IMR-90 (cell line): ENCODE data around the gene RYR2. TPM values are rescaled to one million over a fixed set of nuclear protein-coding genes. Genes with fewer than 3 reads are reported as not detected.

Source experiments
- ATAC-seq: fragments of 200-7000 bp; cut with Tn5 transposase; 2 replicates; pipeline ENCODE4 v1.9.1; 2020; ENCODE audit warnings: low read depth, mild to moderate bottlenecking, moderate library complexity
- BruUV-seq: library from RNA; stranded (reverse); fragments of 400-500 nt; replicated peaks from 2 replicates; lab custom pipeline; 2021; lab: Mats Ljungman, UMichigan
- CTCF ChIA-PET: fragments of 300-600 bp; formaldehyde crosslinking; extraction: SDS; loops from one replicate; lab custom pipeline; 2021; ENCODE audit warnings: antibody characterized with exemption; lab: Yijun Ruan, JAX
- POLR2A ChIA-PET: fragments of 300-600 bp; sonication (Branson Sonifier 250); formaldehyde crosslinking; loops from one replicate; lab custom pipeline; 2022; ENCODE audit warnings: antibody characterized with exemption; ENCODE audit not compliant: unreplicated experiment; lab: Charles Lee
- DNase-seq: peaks from one replicate; pipeline ENCODE4 v3.0.0; 2013
- H2AFZ ChIP-seq: replicated peaks from 2 replicates; pipeline ENCODE3; 2013; ENCODE audit warnings: low read length, mild to moderate bottlenecking; ENCODE audit not compliant: poor library complexity
- H2AK5ac ChIP-seq: 2 replicates; pipeline ENCODE4 v1.6.1; 2013; ENCODE audit warnings: low read depth, low read length, inconsistent platforms
- H2AK9ac ChIP-seq: replicated peaks from 2 replicates; pipeline ENCODE3; 2013; ENCODE audit warnings: mild to moderate bottlenecking, low read depth, low read length, moderate library complexity; ENCODE audit not compliant: poor library complexity
- H2BK120ac ChIP-seq: 2 replicates; pipeline ENCODE4 v1.6.1; 2013; ENCODE audit warnings: low read depth, low read length, inconsistent platforms
- H2BK15ac ChIP-seq: 3 replicates; pipeline ENCODE4 v1.6.1; 2013; ENCODE audit warnings: low read depth, low read length, inconsistent platforms
- H2BK20ac ChIP-seq: 2 replicates; pipeline ENCODE4 v1.6.1; 2013; ENCODE audit warnings: low read depth, mild to moderate bottlenecking, inconsistent platforms, low read length, moderate library complexity
- H2BK5ac ChIP-seq: 2 replicates; pipeline ENCODE4 v1.6.1; 2013; ENCODE audit warnings: mild to moderate bottlenecking, low read depth, low read length, inconsistent platforms; ENCODE audit not compliant: poor library complexity, severe bottlenecking
- H3K14ac ChIP-seq: replicated peaks from 2 replicates; pipeline ENCODE4 v1.6.1; 2013; ENCODE audit warnings: low read depth, low read length, inconsistent platforms
- H3K18ac ChIP-seq: 2 replicates; pipeline ENCODE4 v1.6.1; 2013; ENCODE audit warnings: low read depth, low read length, control low read depth
- H3K23ac ChIP-seq: 2 replicates; pipeline ENCODE4 v1.6.1; 2013; ENCODE audit warnings: low read depth, low read length, inconsistent platforms
- H3K27ac ChIP-seq: 2 replicates; pipeline ENCODE4 v1.5.1; 2013; ENCODE audit warnings: mild to moderate bottlenecking, control low read depth, low read length; ENCODE audit not compliant: insufficient read depth
- H3K27me3 ChIP-seq: 2 replicates; pipeline ENCODE4 v1.6.1; 2013; ENCODE audit warnings: low read length; ENCODE audit not compliant: control insufficient read depth, insufficient read depth
- H3K36me3 ChIP-seq: 2 replicates; pipeline ENCODE4 v1.6.1; 2013; ENCODE audit warnings: low read length, mixed read lengths; ENCODE audit not compliant: control insufficient read depth, insufficient read depth
- H3K4ac ChIP-seq: 2 replicates; pipeline ENCODE4 v1.6.1; 2013; ENCODE audit warnings: low read depth, low read length, inconsistent platforms
- H3K4me1 ChIP-seq: 2 replicates; pipeline ENCODE4 v1.6.1; 2013; ENCODE audit warnings: low read length, mixed read lengths; ENCODE audit not compliant: control insufficient read depth, insufficient read depth
- H3K4me2 ChIP-seq: 2 replicates; pipeline ENCODE4 v1.6.1; 2013; ENCODE audit warnings: low read depth, mild to moderate bottlenecking, control low read depth, low read length, moderate library complexity
- H3K4me3 ChIP-seq: 2 replicates; pipeline ENCODE4 v1.5.1; 2013; ENCODE audit warnings: low read depth, mild to moderate bottlenecking, control low read depth, low read length, moderate library complexity; ENCODE audit not compliant: insufficient read depth
- H3K56ac ChIP-seq: 2 replicates; pipeline ENCODE4 v1.6.1; 2013; ENCODE audit warnings: low read length, inconsistent platforms; ENCODE audit not compliant: insufficient read depth; ENCODE audit errors: extremely low read depth
- H3K79me1 ChIP-seq, 2 experiments: 2 replicates each; pipeline ENCODE4 v1.6.1; 2013; ENCODE audit warnings: low read length in 2 of 2, inconsistent platforms in 1 of 2, low read depth in 1 of 2
- H3K9ac ChIP-seq: 2 replicates; pipeline ENCODE4 v1.6.1; 2013; ENCODE audit warnings: low read depth, low read length, control low read depth
- H3K9me1 ChIP-seq: 2 replicates; pipeline ENCODE4 v1.6.1; 2013; ENCODE audit warnings: low read length, inconsistent platforms; ENCODE audit not compliant: insufficient read depth
- H3K9me3 ChIP-seq: 2 replicates; pipeline ENCODE4 v1.6.1; 2013; ENCODE audit warnings: low read length; ENCODE audit not compliant: control insufficient read depth, insufficient read depth
- H4K20me1 ChIP-seq: 2 replicates; pipeline ENCODE4 v1.6.1; 2013; ENCODE audit warnings: low read length, inconsistent platforms; ENCODE audit not compliant: insufficient read depth
- H4K5ac ChIP-seq: 2 replicates; pipeline ENCODE4 v1.6.1; 2013; ENCODE audit warnings: mild to moderate bottlenecking, low read depth, low read length, control low read depth
- H4K8ac ChIP-seq, 2 experiments: 2 replicates each; pipeline ENCODE4 v1.6.1; 2013; ENCODE audit warnings: low read depth in 2 of 2, low read length in 2 of 2, control low read depth in 1 of 2, inconsistent platforms in 1 of 2
- H4K91ac ChIP-seq: 2 replicates; pipeline ENCODE4 v1.6.1; 2013; ENCODE audit warnings: low read depth, low read length, inconsistent platforms; ENCODE audit not compliant: insufficient read depth
- RCOR1 ChIP-seq: IDR thresholded peaks from 2 replicates; pipeline ENCODE4 v1.6.1; 2012; ENCODE audit warnings: mild to moderate bottlenecking, low read length, improper control_type of control experiment; ENCODE audit not compliant: insufficient replicate concordance
- SMC3 ChIP-seq: fragments of 150-350 bp; IDR thresholded peaks from 2 replicates; pipeline ENCODE4 v1.6.1; 2016; ENCODE audit warnings: low read depth, mild to moderate bottlenecking, antibody characterized with exemption, low read length, moderate library complexity
- WGBS, 2 experiments: methylation state at CpG; one replicate each; pipeline versions ENCODE4 v1.1.5 to v1.1.7; 2013; ENCODE audit warnings: missing lambda C conversion rate in 2 of 2; ENCODE audit not compliant: insufficient read length in 1 of 2; ENCODE audit errors: extremely low coverage in 2 of 2; 5-methylcytosine and 5-hydroxymethylcytosine counted together
- dilution Hi-C: fragments of 300-500 bp; cut with HindIII; formaldehyde crosslinking; loops from one replicate; pipeline ENCODE4 v1.14.3; 2018; ENCODE audit warnings: low sequenced_read_pairs; ENCODE audit not compliant: unreplicated experiment
- in situ Hi-C: fragments of 300-500 bp; cut with MboI; formaldehyde crosslinking; loops from 3 replicates; pipeline ENCODE4 v1.14.3; 2019; ENCODE audit warnings: low sequenced_read_pairs, inconsistent platforms, mixed read lengths
- intact Hi-C: fragments of 100-400 bp; cut with micrococcal nuclease; formaldehyde crosslinking; loops from 2 replicates; pipeline ENCODE4 v1.10.0; 2022
- polyA plus RNA-seq, 3 experiments: library from polyadenylated mRNA; depleted of rRNA; stranded (reverse); fragments of >200 nt; gene quantifications; 2 replicates each; pipeline ENCODE4 v1.2.3, GENCODE V29; 2012; ENCODE audit warnings: low replicate concordance in 1 of 3
- total RNA-seq: library from RNA; depleted of rRNA; stranded (reverse); fragments of >200 nt; gene quantifications from 2 replicates; pipeline ENCODE4 v1.2.3, GENCODE V29; 2012

The RYR2 gene
- total and polyA plus RNA-seq, 2 of the 4 experiments (the other 2 are of a cell fraction): not detected

- H3K4me3 ChIP-seq: no peak overlapping the region
- H3K4me2 ChIP-seq: no peak overlapping the region
- POLR2A ChIA-PET: interaction anchor here (0.6 kb wide), 1 partner anchor 15 kb away, joined by 25 read pairs; no protein-coding TSS in a partner anchor
- no peak overlapping the region for H2AK5ac ChIP-seq
- no peak overlapping the region for H3K4ac ChIP-seq
- TF ChIP-seq SMC3: no peak
- TF ChIP-seq RCOR1: no peak
- no peak overlapping the region for H2AFZ ChIP-seq
- H4K20me1 ChIP-seq: no peaks in the 10 kb centered on the region
- WGBS, 2 experiments: 35% methylated on average over 3 of the region's 9 CpGs; no CpG with 5 or more reads in 1 of the 2 experiments
- no peaks in the 10 kb centered on the region for H3K27me3 ChIP-seq
- CTCF ChIA-PET: no interaction called here
- no peak overlapping the region for H3K23ac ChIP-seq
- no peak overlapping the region for H2BK5ac ChIP-seq
- intact Hi-C loops (no loop called here), dilution Hi-C loops (no loop called here), in situ Hi-C loops (no loop called here)
- H2BK20ac ChIP-seq: no peak overlapping the region
- ATAC-seq (no peak), DNase-seq (no peak)
- H4K8ac ChIP-seq: no peak overlapping the region
- H3K14ac ChIP-seq: no peak overlapping the region
- no peak overlapping the region for H4K91ac ChIP-seq
- H2AK9ac ChIP-seq: no peak overlapping the region
- H3K36me3 ChIP-seq: no peaks in the 10 kb centered on the region
- H2BK120ac ChIP-seq: no peak overlapping the region
- no peaks in the 10 kb centered on the region for H3K4me1 ChIP-seq
- H2BK15ac ChIP-seq: no peak overlapping the region
- no peak overlapping the region for H3K18ac ChIP-seq
- no peak overlapping the region for H3K9ac ChIP-seq
- no peaks in the 10 kb centered on the region for H3K9me1 ChIP-seq
- no peaks in the 10 kb centered on the region for H3K79me1 ChIP-seq
- H4K5ac ChIP-seq: no peak overlapping the region
- peaks cover 9% of the 10 kb centered on the region for H3K9me3 ChIP-seq
- no peak overlapping the region for H3K27ac ChIP-seq
- no TSS peak for BruUV-seq
- H3K56ac ChIP-seq: no peak overlapping the region
These were observed 12.0 kb upstream of the RYR2 start for GRCh38 chr1:237029850-237030535.
